Measurements from ENCODE around the gene CEL. TPM values are rescaled to one million over a fixed set of nuclear protein-coding genes. Genes with fewer than 3 reads are reported as not detected.

CEL gene
- total RNA-seq, 1 experiment from 2014 or later: 3.6 TPM

DNA sequence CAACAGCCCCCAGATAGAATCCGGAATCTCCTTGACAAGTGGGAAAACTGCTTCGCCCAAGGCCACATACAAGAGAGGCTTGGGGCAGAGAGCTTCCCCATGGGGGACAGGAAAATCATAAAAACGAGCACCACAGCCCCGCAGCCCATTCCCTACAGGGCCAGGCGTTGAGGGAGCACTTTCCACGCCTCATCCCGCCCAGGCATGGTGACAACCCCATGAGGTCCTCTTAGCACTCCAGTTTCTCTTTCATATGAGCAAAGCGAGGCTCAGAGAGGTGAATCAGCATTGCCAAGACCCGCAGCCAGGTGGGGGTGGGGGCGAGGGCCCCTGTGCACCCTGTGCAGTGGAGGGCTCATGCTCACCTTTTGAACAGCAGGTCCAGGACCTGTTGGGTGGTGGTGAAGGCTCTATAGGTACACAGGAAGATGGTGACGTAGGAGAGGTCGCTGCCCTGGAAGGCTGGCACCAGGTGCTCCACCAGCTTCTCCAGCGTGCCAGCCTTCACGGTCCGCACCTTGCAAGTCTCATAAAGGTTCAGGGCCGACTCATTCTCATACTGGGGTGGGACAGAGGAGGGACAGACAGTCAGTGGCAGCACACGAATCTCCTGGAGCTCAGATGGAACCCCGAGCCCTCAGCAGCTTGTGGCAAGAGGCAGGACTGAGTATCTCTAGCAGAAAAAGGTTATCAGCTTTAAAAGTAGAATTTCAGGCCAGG, 48.3 kb downstream of the CEL start:
- Mint-ChIP-seq H3K36me3 (ENCODE audit: insufficient read depth in 1 of 3, low read depth in 3 of 3) (peaks cover 12 to 32% (median 29%) of the 10 kb centered on the region in 3 experiments; a peak in 6 of 7 replicates), H3K27me3 (ENCODE audit: low read depth) (no peaks in the 10 kb centered on the region), H3K27ac (no peak overlapping the region), H3K4me1 (peaks cover 4 to 18% of the 10 kb centered on the region in 2 experiments; a peak in 2 of 4 replicates), H3K9me3 (no peaks in the 10 kb centered on the region), H3K4me3 (no peak overlapping the region)
- DNase-seq: no peak
- H3K4ac ChIP-seq (ENCODE audit: low read depth, low read length): no peak overlapping the region
- H4K5ac ChIP-seq (ENCODE audit: insufficient read length, low read depth, low read length): no peak overlapping the region
- no peak overlapping the region for H4K8ac ChIP-seq (replicated peaks; ENCODE audit: insufficient read length, low read depth, low read length)
- no peaks in the 10 kb centered on the region for H3K4me1 ChIP-seq (ENCODE audit: insufficient read depth, low read length)
- H2AFZ ChIP-seq (ENCODE audit: low read length): no peak overlapping the region
- no peak overlapping the region for H4K91ac ChIP-seq (ENCODE audit: insufficient read length, low read depth, low read length)
- no peak overlapping the region for H3K9ac ChIP-seq (ENCODE audit: extremely low read depth, insufficient read length, low read length)
- no peaks in the 10 kb centered on the region for H3K79me2 ChIP-seq (ENCODE audit: insufficient read depth, low read length)
- TF ChIP-seq, protein P1, sequence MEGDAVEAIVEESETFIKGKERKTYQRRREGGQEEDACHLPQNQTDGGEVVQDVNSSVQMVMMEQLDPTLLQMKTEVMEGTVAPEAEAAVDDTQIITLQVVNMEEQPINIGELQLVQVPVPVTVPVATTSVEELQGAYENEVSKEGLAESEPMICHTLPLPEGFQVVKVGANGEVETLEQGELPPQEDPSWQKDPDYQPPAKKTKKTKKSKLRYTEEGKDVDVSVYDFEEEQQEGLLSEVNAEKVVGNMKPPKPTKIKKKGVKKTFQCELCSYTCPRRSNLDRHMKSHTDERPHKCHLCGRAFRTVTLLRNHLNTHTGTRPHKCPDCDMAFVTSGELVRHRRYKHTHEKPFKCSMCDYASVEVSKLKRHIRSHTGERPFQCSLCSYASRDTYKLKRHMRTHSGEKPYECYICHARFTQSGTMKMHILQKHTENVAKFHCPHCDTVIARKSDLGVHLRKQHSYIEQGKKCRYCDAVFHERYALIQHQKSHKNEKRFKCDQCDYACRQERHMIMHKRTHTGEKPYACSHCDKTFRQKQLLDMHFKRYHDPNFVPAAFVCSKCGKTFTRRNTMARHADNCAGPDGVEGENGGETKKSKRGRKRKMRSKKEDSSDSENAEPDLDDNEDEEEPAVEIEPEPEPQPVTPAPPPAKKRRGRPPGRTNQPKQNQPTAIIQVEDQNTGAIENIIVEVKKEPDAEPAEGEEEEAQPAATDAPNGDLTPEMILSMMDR (conservative IDR thresholded peaks at IDR 0.05): no peak
- no peak overlapping the region for H3K56ac ChIP-seq (ENCODE audit: insufficient read length, low read depth, low read length)
- H3K23ac ChIP-seq (ENCODE audit: insufficient read length, low read depth, low read length): no peak overlapping the region
- no peak overlapping the region for H3K18ac ChIP-seq (ENCODE audit: insufficient read length, low read depth, low read length)
- no peak overlapping the region for H3K27ac ChIP-seq (ENCODE audit: insufficient read length, low read depth, low read length)
- no peaks in the 10 kb centered on the region for H4K20me1 ChIP-seq (ENCODE audit: control insufficient read depth, insufficient read depth, insufficient read length)
- H2BK12ac ChIP-seq (ENCODE audit: insufficient read length, low read depth, low read length): no peak overlapping the region
- H3T11ph ChIP-seq (ENCODE audit: low read length): no peak overlapping the region
- H3K9me3 ChIP-seq (ENCODE audit: control insufficient read depth, low read depth, low read length): no peaks in the 10 kb centered on the region
- no peaks in the 10 kb centered on the region for H3K27me3 ChIP-seq (ENCODE audit: insufficient read depth, low read length)
- no peak overlapping the region for H2AK5ac ChIP-seq (ENCODE audit: insufficient read length, low read length)
- no peaks in the 10 kb centered on the region for H3K79me1 ChIP-seq (ENCODE audit: insufficient read depth, low read depth, low read length, poor library complexity, severe bottlenecking)
- H3K14ac ChIP-seq (ENCODE audit: insufficient read depth, low read length): no peak overlapping the region
- no peak overlapping the region for H2BK5ac ChIP-seq (ENCODE audit: insufficient read length, low read length)
- H3K4me2 ChIP-seq (ENCODE audit: insufficient read depth, insufficient read length, low read length): no peak overlapping the region
- no peak overlapping the region for H2BK120ac ChIP-seq (ENCODE audit: low read depth, low read length, poor library complexity, severe bottlenecking)
- WGBS (ENCODE audit: extremely low coverage, insufficient read length, low lambda C conversion rate): no CpG with 5 or more reads among the region's 18 CpGs
- no peak overlapping the region for H2BK15ac ChIP-seq (ENCODE audit: low read depth, low read length)
- H3K23me2 ChIP-seq (ENCODE audit: insufficient read length, low read depth, low read length, poor library complexity, severe bottlenecking): no peaks in the 10 kb centered on the region
- no peak overlapping the region for H2BK20ac ChIP-seq (ENCODE audit: low read depth, low read length, poor library complexity, severe bottlenecking)
